ENCODE measurements around the gene NFIC.

GRCh38 chr19:3477506-3477905 lies 111.1 kb downstream of the NFIC start:
- TF ChIP-seq CTCF (IDR thresholded peaks at IDR 0.05) (no peak), POLR2AphosphoS5 (IDR thresholded peaks at IDR 0.05) (no peak), POLR2A (IDR thresholded peaks at IDR 0.05) (no peak)

All from upper lobe of left lung (tissue), 4 donors.